C4-2B (cell line): ENCODE measurements around the gene SMAD1.

Experiments used
- ZFX ChIP-seq: fragments of 450-650 bp; IDR thresholded peaks from 2 replicates; pipeline ENCODE4 v1.6.1; 2017
- TF ChIP-seq, protein P1 (sequence below): fragments of 450-650 bp; conservative IDR thresholded peaks from 2 replicates; pipeline ENCODE4 v1.5.1; 2017; ENCODE audit warnings: mild to moderate bottlenecking

DNA sequence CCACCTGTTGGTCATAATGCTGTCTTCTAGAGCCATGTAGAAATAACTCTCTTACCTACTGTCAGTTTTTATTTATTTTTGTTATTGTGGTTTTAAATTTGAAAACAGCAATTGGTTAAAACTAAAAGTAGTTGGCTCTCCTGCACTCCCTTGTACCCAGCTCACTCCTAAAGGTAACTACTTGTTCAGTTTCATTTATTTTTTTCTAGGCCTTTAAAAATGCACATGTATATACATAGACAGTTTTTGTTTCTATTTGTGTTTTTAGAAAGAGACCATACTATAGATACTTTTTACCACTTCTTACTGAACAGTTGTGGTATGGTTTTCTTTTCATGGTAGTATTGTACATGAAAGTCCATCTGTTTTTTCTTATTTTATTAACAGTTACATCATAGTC lies 16.8 kb downstream of the SMAD1 start:
- TF ChIP-seq, protein P1, sequence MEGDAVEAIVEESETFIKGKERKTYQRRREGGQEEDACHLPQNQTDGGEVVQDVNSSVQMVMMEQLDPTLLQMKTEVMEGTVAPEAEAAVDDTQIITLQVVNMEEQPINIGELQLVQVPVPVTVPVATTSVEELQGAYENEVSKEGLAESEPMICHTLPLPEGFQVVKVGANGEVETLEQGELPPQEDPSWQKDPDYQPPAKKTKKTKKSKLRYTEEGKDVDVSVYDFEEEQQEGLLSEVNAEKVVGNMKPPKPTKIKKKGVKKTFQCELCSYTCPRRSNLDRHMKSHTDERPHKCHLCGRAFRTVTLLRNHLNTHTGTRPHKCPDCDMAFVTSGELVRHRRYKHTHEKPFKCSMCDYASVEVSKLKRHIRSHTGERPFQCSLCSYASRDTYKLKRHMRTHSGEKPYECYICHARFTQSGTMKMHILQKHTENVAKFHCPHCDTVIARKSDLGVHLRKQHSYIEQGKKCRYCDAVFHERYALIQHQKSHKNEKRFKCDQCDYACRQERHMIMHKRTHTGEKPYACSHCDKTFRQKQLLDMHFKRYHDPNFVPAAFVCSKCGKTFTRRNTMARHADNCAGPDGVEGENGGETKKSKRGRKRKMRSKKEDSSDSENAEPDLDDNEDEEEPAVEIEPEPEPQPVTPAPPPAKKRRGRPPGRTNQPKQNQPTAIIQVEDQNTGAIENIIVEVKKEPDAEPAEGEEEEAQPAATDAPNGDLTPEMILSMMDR = no peak
- no peak for TF ChIP-seq ZFX
